Esophagus muscularis mucosa (tissue), 4 donors: ENCODE measurements around the gene CD99L2. TPM values are rescaled to one million over a fixed set of nuclear protein-coding genes. Genes with fewer than 3 reads are reported as not detected.
A peak's percentile ranks its signal among the peaks of the same experiment; 100 is the strongest.

Experiments
- DNase-seq: peaks from one replicate; pipeline ENCODE4 v3.0.0-alpha.2; 2017; ENCODE audit errors: extremely low spot score
- H3K27ac ChIP-seq, 4 donors: fragments of 200-600 bp; sonication (generic); replicated peaks in 1 of 4; 1 replicate in 3 of 4; 2 replicates in 1 of 4; pipeline ENCODE4 v1.5.1; 2016 to 2019; ENCODE audit warnings: mild to moderate bottlenecking in 1 of 4
- H3K27me3 ChIP-seq, 4 donors: fragments of 200-600 bp; sonication (generic); one replicate each; pipeline versions ENCODE4 v1.5.1 to v1.6.0; 2016 to 2019
- H3K36me3 ChIP-seq, 4 donors: fragments of 200-600 bp; sonication (generic); one replicate each; pipeline ENCODE4 v1.5.1; 2016 to 2019
- H3K4me1 ChIP-seq, 4 donors: fragments of 200-600 bp; sonication (generic); one replicate each; pipeline ENCODE4 v1.5.1; 2016 to 2019
- H3K4me3 ChIP-seq, 4 donors: fragments of 200-600 bp; sonication (generic); 1 replicate in 2 of 4; 2 replicates in 2 of 4; pipeline ENCODE4 v1.5.1; 2016 to 2019; ENCODE audit warnings: mild to moderate bottlenecking in 4 of 4, moderate library complexity in 1 of 4
- H3K9me3 ChIP-seq, 4 donors: fragments of 200-600 bp; sonication (generic); 1 replicate in 3 of 4; 2 replicates in 1 of 4; pipeline ENCODE4 v1.5.1; 2016 to 2019
- CTCF ChIP-seq, 3 experiments: fragments of 200-600 bp in 2 of 3; fragments of 450-650 bp in 1 of 3; sonication (generic) in 2 of 3; IDR thresholded peaks; one replicate each; pipeline ENCODE4 v1.5.1; 2017 to 2019; ENCODE audit warnings: antibody characterized with exemption in 3 of 3, mild to moderate bottlenecking in 2 of 3, moderate library complexity in 1 of 3
- EP300 ChIP-seq: sonication (generic); formaldehyde crosslinking; IDR thresholded peaks from one replicate; pipeline ENCODE4 v1.6.1; 2017; ENCODE audit warnings: antibody characterized with exemption
- POLR2A ChIP-seq: fragments of 450-650 bp; IDR thresholded peaks from one replicate; pipeline ENCODE4 v1.6.1; 2017; ENCODE audit warnings: antibody characterized with exemption, moderate library complexity, mild to moderate bottlenecking, low read depth
- POLR2AphosphoS5 ChIP-seq, 2 donors: sonication (generic); formaldehyde crosslinking; IDR thresholded peaks; one replicate each; pipeline ENCODE4 v1.6.1; 2017; ENCODE audit warnings: antibody characterized with exemption in 2 of 2
- WGBS: methylation state at CpG from one replicate; pipeline ENCODE4 v1.1.5; 2018; 5-methylcytosine and 5-hydroxymethylcytosine counted together
- intact Hi-C: fragments of 100-400 bp; cut with DNase I; formaldehyde crosslinking; loops from one replicate; pipeline ENCODE4 v1.15.1; 2023
- total RNA-seq, 4 donors: library from RNA; depleted of rRNA; stranded (reverse); fragments of >200 nt; gene quantifications; one replicate each; pipeline versions ENCODE4 v1.1.0 to v1.2.1, GENCODE V29; 2016

Gene CD99L2
- total RNA-seq, 4 donors from 2014 or later: 61.0 to 91.5 (median 70.1) TPM

- Histone ChIP-seq H3K27me3 (no peaks in the 10 kb centered on the region), H3K4me3 (no peak overlapping the region), H3K27ac (peak overlapping the region in 1 of 4 donors; percentile 7), H3K36me3 (peaks cover 0 to 5% (median 0%) of the 10 kb centered on the region in 4 donors), H3K9me3 (no peaks in the 10 kb centered on the region), H3K4me1 (peaks cover 19 to 51% (median 42%) of the 10 kb centered on the region in 4 donors)
- no peak for TF ChIP-seq POLR2A
- no peak for TF ChIP-seq EP300
- TF ChIP-seq CTCF (IDR thresholded peaks at IDR 0.05): no peak
- TF ChIP-seq POLR2AphosphoS5 (IDR thresholded peaks at IDR 0.05): no peak
- WGBS: 49% methylated on average over 2 of the region's 2 CpGs
- no peak for DNase-seq
- intact Hi-C loops: no loop called here
Observed at GRCh38 chrX:150868625-150869024, 29.8 kb downstream of the CD99L2 start.

DNA sequence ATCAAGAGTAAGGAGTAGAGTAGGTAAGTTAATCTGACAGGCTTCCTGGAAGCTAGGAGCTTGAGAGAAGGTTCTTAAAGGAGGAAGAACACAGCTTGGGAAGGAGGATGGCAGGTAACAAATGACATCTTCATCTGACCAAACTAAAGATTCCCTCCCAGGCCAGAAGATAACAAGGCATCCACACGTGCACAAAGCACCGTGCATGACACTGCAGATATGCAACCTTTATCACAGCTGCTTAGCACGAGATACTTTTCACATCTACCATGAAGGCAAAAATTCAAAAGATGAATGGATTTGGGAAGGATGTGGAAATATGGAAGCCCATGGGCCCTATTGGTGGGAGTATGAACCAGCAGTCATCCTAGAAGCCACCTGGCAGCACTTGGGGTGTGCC, 34.3 kb downstream of the CD99L2 start:
- intact Hi-C loops: no loop called here
- no peak for DNase-seq
- TF ChIP-seq EP300: no peak
- no peak for TF ChIP-seq CTCF (IDR thresholded peaks at IDR 0.05)
- TF ChIP-seq POLR2AphosphoS5 (IDR thresholded peaks at IDR 0.05): no peak
- no peak for TF ChIP-seq POLR2A
- Histone ChIP-seq H3K36me3 (peaks cover 0 to 5% (median 0%) of the 10 kb centered on the region in 4 donors), H3K4me1 (peaks cover 0 to 6% (median 3%) of the 10 kb centered on the region in 4 donors), H3K27ac (no peak overlapping the region), H3K4me3 (no peak overlapping the region), H3K27me3 (no peaks in the 10 kb centered on the region), H3K9me3 (no peaks in the 10 kb centered on the region)
- WGBS: 57% methylated on average over 3 of the region's 3 CpGs

GRCh38 chrX:150863191-150863590, 35.3 kb downstream of the CD99L2 start:
- no peak overlapping the region for H3K27ac ChIP-seq
- no peaks in the 10 kb centered on the region for H3K27me3 ChIP-seq
- no peaks in the 10 kb centered on the region for H3K4me1 ChIP-seq
- intact Hi-C loops: no loop called here
- TF ChIP-seq POLR2A (no peak), POLR2AphosphoS5 (IDR thresholded peaks at IDR 0.05) (no peak), CTCF (IDR thresholded peaks at IDR 0.05) (no peak), EP300 (no peak)
- H3K9me3 ChIP-seq: no peaks in the 10 kb centered on the region
- peaks cover 0 to 5% (median 0%) of the 10 kb centered on the region in 4 donors for H3K36me3 ChIP-seq
- DNase-seq: no peak
- no peak overlapping the region for H3K4me3 ChIP-seq

DNA sequence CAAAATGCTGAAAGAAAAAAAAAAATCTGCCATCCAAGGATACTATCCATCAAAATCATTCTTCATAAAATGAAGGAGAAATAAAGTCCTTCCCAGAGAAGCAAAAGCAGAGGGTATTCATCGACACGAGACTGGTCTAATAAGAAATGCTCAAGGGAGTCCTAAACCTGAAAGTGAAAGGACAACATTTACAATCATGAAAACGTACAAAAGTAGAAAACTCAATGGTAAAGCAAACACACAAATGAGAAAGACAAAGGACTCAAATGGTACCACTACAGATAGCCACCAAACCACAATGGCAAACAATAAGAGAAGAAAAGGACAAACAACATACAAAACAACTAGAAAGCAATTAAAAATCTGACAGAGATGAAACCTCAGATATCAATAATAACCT, 41.0 kb downstream of the CD99L2 start:
- intact Hi-C loops: no loop called here
- no peaks in the 10 kb centered on the region for H3K27me3 ChIP-seq
- 82% methylated on average over 3 of the region's 3 CpGs for WGBS

More for the DNA sequence above, 41.0 kb downstream of the CD99L2 start:
- no peak for TF ChIP-seq EP300
- no peak for TF ChIP-seq CTCF (IDR thresholded peaks at IDR 0.05)
- TF ChIP-seq POLR2A: no peak
- no peak for TF ChIP-seq POLR2AphosphoS5 (IDR thresholded peaks at IDR 0.05)
- Histone ChIP-seq H3K27ac (no peak overlapping the region), H3K4me1 (no peaks in the 10 kb centered on the region), H3K36me3 (no peaks in the 10 kb centered on the region), H3K4me3 (no peak overlapping the region), H3K9me3 (peaks cover 0 to 13% (median 0%) of the 10 kb centered on the region in 4 donors)
- DNase-seq: no peak
